HT1080 (cell line): ENCODE measurements around the gene OBSCN. TPM values are rescaled to one million over a fixed set of nuclear protein-coding genes. Genes with fewer than 3 reads are reported as not detected.

Experiments
- DNase-seq: peaks from one replicate; pipeline ENCODE4 v3.0.0-alpha.2; 2015; ENCODE audit warnings: low read depth
- total RNA-seq: library from RNA; depleted of rRNA; stranded (reverse); fragments of >200 nt; shearing (Covaris generic); gene quantifications from 2 replicates; pipeline ENCODE4 v1.2.3, GENCODE V29; 2014

OBSCN gene
- total RNA-seq, 1 experiment from 2014 or later: 0.66 TPM

DNA sequence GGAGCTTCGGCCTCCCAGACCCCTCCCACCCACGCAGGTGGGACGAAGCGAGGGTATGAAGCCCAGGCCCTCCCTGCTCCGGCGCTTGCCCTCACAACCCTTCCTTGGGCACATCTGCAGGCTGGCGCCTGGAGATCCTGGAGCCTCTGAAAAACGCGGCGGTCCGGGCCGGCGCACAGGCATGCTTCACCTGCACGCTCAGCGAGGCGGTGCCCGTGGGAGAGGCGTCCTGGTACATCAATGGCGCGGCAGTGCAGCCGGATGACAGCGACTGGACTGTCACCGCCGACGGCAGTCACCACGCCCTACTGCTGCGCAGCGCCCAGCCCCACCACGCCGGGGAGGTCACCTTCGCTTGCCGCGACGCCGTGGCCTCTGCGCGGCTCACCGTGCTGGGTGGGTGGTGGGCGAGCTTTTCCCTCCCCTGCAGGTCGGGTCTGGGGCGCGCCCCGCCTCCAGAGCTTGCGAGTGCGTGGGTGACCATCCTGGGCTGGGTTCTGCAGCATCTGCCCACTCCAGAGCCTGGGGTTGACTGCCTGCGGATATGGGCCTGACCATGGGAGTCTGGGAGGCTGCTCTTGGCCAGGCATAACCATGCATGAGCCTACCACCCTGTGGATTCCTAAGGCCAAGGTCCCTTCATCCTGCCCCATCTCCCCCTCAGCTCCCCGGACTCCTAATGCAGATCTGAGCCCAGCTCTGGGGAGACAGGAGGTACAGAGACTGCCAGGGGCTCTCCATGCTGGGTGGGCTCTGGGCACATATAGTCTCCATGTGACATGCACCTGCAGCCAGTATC, 108.9 kb downstream of the OBSCN start:
- no peak for DNase-seq

DNA sequence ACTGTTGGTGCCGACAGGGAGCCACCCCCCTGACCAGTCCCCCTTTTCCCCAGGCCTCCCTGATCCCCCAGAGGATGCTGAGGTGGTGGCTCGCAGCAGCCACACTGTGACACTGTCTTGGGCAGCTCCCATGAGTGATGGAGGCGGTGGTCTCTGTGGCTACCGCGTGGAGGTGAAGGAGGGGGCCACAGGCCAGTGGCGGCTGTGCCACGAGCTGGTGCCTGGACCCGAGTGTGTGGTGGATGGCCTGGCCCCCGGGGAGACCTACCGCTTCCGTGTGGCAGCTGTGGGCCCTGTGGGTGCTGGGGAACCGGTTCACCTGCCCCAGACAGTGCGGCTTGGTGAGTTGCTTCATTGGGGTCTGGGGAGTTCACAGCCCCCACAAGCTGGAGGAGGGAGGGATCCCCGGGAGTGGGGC, 109.6 kb downstream of the OBSCN start:
- no peak for DNase-seq

DNA sequence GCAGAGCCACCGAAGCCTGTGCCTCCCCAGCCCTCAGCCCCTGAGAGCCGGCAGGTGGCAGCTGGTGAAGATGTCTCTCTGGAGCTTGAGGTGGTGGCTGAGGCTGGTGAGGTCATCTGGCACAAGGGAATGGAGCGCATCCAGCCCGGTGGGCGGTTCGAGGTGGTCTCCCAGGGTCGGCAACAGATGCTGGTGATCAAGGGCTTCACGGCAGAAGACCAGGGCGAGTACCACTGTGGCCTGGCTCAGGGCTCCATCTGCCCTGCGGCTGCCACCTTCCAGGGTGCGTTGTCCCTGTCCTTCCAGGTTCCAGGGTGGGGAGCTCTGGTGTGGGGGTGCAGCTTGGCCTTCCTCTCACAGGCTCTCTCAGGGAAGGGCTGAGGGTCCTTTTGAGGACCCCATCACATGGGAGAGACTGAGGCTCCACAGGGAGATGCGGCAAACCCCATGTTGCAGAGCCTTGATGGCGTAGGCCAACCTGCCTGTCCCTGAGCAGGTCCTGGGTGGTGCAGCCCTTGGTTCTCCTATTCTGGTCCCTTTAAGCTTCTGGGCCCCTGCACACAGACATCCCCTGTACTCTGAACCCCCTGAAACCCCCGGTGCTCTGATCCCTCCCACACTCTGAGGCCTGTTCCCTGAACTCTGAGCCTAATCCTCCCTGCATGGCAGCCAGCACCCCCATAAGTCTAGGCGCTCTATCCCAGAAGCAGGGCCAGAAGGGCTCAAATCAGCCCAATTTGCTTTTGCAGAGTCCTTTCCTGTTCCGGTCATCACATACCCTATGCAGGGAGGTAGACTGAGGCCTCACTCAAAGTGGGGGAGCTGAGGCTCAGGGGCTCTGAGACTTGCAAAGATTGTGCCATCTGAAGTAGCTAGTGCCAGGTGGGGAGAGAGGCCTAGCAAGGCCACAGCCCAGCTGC, 110.3 kb downstream of the OBSCN start:
- DNase-seq: no peak

DNA sequence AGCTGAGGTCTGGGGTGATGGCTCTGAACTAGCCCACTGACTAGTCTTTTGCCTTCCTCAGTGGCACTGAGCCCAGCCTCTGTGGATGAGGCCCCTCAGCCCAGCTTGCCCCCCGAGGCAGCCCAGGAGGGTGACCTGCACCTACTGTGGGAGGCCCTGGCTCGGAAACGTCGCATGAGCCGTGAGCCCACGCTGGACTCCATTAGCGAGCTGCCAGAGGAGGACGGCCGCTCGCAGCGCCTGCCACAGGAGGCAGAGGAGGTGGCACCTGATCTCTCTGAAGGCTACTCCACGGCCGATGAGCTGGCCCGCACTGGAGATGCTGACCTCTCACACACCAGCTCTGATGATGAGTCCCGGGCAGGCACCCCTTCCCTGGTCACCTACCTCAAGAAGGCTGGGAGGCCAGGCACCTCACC, 111.0 kb downstream of the OBSCN start:
- DNase-seq: no peak

DNA sequence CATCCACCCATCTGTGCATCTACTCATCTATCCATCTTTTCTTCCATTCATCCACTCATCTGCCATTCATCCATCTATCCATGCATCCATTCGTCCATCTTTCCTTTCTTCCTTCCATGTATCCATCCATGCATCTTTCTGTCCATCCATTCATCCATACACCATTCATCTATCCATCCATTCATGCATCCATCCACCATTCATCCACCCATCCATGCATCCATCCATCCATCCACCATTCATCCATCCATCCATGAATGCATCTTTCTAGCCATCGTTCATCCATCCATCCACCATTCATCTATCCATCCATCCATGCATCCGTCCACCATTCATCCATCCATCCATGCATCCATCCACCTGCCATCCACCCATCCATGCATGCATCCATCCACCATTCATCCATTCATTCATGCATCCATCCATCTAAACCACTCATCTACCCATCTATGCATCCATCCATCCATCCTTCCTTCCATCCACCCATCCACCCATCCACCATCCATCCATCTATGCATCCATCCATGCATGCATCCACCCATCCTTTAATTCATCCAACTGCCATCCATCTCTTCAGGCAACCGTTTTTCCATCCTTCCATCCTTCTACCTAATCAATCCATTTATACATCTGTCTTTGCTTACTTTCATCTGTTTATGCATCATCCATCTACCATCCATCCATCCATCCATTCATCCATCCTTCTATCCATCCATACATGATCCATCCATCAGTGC, 111.7 kb downstream of the OBSCN start:
- DNase-seq: no peak

DNA sequence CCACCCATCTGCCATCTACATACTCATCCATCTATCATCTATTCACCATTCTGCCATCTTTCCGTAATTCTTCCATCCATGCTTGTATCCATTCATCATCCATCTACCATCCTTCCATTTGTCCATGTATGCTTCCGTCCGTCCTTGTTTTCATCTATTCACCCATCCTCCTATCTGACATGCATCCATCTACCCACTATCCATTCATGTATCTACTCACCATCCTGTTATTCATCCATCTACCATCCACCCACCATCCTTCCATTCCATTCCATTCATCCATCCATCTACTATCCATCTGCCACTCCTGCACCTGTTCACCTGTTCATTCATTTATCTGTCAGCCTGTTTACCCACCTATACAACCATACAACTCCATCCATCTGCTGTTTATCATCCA, 112.5 kb downstream of the OBSCN start:
- DNase-seq: no peak

DNA sequence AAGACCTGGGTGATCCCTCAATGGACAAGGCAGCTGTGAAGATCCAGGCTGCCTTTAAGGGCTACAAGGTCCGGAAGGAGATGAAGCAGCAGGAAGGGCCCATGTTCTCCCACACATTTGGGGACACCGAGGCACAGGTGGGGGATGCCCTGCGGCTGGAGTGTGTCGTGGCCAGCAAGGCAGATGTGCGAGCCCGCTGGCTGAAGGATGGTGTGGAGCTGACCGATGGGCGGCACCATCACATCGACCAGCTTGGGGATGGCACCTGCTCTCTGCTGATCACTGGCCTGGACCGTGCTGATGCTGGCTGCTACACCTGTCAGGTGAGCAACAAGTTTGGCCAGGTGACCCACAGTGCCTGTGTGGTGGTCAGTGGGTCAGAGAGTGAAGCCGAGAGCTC, 113.6 kb downstream of the OBSCN start:
- no peak for DNase-seq

DNA sequence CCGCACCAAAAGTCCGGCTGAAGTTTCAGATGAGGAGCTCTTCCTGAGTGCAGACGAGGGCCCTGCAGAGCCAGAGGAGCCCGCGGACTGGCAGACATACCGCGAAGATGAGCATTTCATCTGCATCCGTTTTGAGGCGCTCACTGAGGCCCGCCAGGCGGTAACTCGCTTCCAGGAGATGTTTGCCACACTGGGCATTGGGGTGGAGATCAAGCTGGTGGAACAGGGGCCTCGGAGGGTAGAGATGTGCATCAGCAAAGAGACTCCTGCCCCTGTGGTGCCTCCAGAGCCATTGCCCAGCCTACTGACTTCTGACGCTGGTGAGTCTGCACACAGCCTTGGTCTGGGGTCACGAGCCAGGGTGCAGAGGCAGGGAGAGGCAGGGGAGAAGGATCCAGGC, 114.1 kb downstream of the OBSCN start:
- DNase-seq: no peak

DNA sequence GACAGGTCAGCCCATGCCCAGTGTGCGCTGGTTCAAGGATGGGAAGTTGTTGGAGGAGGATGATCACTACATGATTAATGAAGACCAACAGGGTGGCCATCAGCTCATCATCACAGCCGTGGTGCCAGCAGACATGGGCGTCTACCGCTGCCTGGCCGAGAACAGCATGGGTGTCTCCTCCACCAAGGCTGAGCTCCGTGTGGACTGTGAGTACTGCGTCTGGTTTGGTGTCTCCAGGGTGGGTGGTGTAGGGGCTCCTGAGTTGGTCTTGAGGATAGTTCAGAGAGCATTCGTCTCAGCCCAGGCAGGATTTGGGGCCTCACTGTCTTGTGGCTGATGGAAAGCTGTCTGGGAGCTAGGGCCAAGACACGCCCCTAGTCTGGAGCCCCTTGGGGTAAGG, 115.6 kb downstream of the OBSCN start:
- DNase-seq: no peak

DNA sequence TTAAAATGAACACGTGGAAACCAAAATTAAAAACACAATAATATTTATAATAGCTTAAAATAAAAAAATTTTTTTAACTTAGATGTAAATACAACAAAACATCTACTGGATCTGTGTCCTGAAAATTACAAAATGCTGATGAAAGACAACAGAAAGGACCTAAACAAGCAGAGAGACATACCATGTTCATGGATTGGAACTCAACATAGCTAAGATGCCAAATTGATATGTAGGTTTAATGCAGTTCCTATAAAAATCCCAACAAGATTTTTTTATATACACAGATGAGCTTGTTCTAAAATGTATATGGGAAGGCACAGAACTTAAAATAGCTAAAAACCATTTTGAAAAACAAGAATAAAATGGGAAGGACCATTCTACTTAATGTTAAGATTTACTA, 117.4 kb downstream of the OBSCN start:
- no peak for DNase-seq

DNA sequence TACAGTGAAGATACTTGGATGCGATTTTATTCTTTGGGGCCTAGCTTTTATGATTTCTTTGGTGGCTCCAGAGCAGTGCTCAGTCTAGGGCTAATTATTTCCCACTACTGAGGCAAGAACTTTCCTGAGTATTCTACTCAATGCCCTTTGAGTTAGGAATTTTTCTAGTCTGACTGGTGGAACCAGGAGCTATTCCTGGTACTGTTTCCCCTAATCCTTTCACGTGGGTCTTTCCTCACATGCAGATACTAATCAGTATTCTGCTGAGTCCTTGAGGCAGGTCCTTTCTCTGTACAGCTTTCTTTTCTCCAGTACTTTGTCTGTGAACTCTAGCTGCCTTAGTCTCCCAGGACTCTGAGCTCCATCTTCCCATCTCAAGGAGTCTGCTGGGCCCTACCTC, 122.0 kb downstream of the OBSCN start:
- DNase-seq: no peak

DNA sequence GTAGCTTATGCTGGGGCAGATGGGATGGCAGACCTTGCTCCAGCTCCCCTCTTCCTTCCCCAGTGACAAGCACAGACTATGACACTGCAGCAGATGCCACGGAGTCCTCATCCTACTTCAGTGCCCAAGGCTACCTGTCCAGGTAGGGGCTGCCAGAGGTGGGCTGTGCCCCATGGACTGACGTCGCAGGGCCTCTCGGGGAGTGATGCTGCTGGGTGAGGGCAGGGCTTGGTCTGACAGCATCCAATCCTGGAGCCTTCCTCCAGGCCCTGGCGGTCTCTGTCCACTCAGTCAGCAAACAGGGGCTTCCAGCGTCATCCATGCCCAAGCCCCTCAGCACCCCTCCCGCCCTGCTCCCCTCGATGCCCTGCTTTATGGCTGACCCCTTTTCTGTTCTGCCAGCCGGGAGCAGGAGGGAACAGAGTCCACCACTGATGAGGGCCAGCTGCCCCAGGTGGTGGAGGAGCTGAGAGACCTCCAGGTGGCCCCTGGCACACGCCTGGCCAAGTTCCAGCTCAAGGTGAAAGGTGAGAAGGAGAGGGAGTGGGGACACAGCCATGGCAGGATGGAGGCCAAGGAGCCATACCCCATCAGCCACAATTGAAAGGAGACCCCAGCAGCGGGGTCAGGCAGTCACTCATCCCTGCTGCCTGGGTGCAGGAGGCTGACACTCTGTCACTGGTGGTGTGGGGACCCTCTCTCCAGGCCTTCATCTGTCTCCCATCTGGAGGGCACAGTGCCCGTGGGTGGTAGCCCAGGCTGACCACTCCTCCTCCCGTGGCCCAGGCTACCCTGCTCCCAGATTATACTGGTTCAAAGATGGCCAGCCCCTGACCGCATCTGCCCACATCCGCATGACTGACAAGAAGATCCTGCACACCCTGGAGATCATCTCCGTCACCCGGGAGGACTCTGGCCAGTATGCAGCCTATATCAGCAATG, 125.2 kb downstream of the OBSCN start:
- no peak for DNase-seq

DNA sequence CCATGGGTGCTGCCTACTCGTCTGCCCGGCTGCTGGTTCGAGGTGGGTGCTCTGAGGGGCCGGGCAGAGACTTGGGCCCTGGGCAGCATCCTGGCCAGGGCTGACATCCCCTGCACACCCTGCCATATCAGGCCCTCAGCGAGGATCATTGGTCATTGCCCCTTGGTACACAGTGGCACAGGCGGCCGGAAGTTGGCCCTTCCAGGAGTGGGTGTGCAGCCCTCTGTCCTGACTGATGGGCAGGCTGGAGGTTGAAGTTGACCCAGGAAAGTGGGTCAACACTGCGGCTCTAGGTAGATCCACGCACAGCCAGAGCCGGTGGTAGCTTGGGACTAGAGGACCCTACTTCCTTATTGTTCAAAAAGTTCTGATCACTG, 125.9 kb downstream of the OBSCN start:
- no peak for DNase-seq

DNA sequence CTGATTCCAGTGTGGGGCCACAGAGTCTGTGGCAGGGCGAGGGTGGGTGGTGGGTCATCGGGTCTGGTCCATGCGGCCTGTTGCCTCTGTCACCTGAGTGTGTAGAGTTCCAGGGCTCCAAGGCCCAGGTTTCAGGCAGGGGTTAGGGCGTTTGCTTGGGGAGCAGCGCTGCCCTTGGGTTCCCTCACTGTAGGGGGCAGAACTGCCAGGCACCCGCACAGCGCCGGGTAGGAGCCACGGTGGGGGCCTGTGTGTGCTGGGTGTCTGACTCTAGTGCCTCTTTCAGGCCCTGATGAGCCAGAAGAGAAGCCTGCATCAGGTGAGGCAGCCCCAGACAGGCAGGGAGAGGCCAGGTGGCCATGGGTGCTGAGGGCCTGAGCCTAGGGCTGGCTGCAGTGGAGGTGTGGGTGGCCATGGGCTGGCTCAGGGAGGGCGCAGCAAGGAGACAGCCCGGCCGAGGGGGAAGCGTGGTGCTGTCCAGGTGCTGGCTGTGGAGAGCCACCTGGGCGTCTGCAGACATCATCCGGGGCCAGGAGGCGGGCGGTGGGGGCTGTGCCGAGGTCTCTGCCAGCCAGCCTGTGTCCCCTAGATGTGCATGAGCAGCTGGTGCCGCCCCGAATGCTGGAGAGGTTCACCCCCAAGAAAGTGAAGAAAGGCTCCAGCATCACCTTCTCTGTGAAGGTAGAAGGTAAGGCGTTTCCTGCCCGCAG, 126.5 kb downstream of the OBSCN start:
- no peak for DNase-seq

DNA sequence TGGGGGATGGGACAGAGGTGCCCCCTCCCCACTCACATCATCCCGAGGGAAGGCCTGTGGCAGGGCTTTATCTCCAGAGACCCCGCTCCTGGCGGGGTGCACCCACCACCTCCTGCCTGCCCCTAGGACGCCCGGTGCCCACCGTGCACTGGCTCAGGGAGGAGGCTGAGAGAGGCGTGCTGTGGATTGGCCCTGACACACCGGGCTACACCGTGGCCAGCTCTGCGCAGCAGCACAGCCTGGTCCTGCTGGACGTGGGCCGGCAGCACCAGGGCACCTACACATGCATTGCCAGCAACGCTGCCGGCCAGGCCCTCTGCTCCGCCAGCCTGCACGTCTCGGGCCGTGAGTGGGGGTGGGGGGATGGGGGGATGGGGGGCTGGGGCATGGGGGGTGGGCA, 127.1 kb downstream of the OBSCN start:
- no peak for DNase-seq

DNA sequence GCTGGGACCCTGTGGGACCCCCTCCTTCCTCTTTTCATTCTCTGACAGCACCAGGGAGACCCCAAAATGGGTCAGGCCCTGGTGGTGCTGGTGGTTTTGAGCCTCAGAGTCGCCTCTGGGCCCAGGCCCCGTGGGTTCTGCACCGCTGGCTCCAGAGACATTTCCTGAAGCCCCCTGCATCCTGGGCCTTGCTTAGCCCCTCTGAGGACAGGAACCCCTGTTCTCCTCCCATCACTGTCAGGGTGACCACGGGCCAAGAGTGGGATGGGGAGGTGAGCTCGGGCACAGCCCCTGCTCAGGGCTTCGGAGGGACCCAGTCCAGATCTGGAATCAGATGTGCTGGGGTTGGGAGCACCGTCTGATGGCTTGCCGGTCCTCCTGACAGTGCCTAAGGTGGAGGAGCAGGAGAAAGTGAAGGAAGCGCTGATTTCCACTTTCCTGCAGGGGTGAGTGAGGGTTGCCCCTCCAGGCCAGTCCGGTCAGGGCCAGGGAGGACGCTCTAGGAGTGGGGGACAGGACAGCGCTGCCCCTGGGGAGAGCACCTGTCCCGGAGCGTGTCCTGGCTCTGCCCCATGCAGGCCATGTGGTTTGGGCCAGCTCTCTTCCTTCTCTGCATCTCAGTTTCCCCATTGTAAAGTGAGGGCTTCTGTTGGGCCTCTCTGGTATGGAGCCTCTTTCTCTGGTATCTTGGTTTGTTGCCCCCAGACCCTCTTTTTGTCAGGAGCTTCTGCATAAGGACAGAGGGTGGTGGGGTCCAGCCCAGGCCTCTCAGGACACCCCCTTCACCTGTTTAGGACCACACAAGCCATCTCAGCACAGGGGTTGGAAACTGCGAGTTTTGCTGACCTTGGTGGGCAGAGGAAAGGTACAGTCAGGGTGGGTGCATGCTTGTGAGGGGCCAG, 127.8 kb downstream of the OBSCN start:
- no peak for DNase-seq

DNA sequence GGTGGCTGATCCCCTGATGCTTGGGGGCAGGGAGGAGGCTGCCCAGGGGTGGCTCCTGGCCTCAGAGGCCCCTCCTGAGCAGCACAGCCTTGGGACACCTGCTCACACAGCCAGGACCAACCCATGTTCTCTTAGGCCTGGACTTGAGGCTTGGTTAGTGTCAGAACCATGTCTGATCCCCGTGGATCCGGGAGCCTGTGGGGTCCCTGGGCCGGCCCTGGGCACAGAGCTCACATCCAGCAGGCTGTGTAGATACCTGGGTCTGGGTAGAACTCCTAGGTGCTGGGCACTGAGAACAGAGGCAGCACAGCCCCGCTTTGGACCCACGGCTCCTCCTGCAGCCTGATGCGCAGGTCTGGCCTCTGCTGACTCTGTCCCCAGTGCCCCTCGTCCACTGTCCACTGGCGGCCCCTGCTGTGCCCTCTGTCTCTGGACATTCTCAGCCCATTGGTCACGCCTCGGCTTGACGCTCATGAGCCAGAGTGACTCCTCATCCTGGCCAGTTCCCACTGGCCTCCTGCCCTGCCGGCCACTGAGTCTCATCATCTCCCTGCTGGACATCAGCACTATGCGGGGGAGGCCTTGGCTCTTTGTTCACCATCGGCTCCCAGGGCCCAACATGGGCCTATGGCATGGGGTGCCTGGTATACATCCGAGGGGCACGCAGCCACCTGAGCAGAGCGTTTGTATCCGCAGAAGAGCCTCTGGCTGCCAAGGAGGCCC, 128.6 kb downstream of the OBSCN start:
- no peak for DNase-seq

DNA sequence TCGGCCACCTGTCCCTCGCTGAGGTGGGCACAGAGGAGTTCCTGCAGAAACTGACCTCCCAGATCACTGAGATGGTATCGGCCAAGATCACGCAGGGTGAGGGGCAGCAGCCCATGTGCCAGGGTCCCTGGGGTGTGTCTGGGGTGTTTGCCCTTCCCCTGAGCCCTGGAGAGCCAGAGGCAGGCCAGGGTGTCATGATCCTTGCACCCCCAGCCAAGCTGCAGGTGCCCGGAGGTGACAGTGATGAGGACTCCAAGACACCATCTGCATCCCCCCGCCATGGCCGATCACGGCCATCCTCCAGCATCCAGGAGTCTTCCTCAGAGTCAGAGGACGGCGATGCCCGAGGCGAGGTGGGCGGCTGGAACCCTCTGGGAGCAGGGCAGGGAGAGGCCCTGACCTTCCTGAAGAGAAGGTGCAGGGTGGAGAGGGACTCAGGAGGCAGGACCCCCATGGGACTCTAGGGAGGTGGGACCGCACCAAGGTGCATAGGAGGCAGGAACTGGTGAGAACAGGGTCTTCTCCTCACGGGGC, 129.3 kb downstream of the OBSCN start:
- DNase-seq: no peak
